ENCODE results near the gene DISP1.
"Not testable (repeated sequence)": the region's sequence is repeated elsewhere in the genome, so short reads cannot be mapped to it uniquely, and the experiment has no call there.

Gene DISP1

DNA sequence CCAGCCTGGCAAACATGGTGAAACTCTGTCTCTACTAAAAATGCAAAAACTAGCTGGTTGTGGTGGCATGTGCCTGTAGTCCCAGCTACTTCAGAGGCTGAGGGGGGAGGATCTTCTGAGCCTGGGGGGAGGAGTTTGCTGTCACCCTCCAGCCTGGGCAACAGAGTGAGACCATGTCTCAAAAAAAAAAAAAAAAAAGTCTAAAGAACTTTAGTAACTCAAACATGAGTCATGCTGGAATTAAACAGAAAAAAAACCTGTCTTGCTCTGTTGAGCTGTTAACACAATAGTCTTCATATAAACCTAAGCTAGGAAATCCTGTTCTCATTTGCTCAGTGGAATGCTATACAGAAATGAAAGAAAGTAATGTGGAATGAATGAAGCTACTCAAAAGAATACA, 16.7 kb upstream of the DISP1 start:
- no peak for DNase-seq (ENCODE audit: low spot score)

- DNase-seq (ENCODE audit: low spot score) = no peak
Measured at GRCh38 chr1:222798975-222799374, 15.9 kb upstream of the DISP1 start.

GRCh38 chr1:222801067-222801466, 13.8 kb upstream of the DISP1 start:
- DNase-seq (ENCODE audit: low spot score) = no peak

- no peak for DNase-seq (ENCODE audit: low spot score)
Measured at GRCh38 chr1:222811671-222812070, 3.2 kb upstream of the DISP1 start.

DNA sequence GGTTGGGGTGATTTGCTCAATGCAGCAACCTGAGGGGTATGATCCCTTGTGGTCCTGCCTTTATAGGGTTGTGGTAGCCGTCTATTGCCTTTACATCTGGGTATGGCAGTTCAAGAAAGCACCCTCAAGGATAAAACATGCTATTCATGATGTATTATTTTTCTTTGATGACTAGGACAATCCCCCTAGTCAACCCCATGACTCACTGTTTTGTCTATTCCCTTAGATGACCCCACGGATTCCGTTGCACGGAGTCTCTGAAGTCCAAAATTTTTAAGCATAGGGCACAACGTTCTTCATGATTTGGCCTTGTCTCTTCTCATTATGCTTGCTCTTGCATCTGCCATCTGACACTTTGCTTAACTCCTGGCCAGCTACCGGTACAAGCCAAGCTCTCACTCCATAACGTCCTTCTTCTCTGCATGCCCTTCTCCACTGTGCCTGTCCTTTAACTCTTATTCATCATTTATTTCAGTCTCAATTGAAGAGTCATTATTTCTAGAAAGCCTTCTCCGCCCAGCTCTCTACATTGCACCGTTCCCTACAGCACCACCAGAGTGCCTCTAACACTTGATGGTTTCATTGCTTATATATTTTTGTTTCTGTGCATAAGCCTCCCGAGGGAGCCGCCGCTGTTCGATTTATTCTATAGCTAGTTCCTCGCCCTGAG, 838 bp upstream of the DISP1 start:
- DNase-seq (ENCODE audit: low spot score) = no peak

- no peak for DNase-seq (ENCODE audit: low spot score)
Measured at GRCh38 chr1:222815440-222815765, 564 bp downstream of the DISP1 start.

DNA sequence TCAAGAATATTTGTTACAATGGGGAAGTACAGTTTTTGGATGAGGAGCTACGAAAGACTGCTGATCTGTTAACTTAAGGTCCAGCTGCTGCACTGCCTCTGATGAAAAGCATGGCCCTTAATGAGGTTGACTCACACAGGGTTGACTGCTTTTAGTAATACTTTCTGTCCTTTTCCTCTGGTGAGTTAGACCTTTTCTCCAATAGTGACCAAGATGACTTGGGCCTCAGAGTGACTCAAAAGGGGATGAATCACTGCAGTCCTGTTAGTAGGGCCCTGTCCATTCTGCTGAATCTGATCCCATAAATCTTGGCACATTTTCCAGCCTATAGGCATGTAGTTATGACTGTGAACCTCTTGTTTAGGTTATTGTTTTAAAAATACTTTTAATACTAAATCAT, 2.7 kb downstream of the DISP1 start:
- DNase-seq (ENCODE audit: low spot score) = no peak

GRCh38 chr1:222818171-222818570, 3.3 kb downstream of the DISP1 start:
- DNase-seq (ENCODE audit: low spot score) = no peak

DNA sequence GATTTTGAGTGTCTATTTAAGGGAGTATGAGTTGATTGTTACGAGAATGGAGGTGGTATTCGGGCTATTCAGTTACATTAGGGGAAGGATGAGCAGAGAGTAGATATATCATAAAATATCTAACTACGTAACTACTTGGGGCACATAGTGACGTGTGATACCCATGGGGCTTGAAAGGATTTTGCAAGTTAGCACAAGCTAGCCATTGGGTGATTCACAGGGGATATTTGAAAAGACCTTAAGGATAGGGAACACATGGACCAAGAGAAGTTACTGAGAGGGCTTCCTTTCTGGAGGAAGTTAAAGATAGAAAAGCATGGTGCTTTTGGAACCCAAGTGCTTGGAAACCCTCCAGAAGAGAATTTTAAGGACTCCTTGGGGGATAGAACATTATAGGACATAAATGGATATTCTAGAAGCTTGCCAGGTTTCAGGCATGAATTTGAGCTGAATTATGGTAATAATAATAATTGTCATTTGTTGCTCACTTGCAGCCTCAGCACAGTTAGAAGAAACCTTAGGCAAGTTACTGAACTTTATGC, 5.4 kb downstream of the DISP1 start:
- no peak for DNase-seq (ENCODE audit: low spot score)

DNA sequence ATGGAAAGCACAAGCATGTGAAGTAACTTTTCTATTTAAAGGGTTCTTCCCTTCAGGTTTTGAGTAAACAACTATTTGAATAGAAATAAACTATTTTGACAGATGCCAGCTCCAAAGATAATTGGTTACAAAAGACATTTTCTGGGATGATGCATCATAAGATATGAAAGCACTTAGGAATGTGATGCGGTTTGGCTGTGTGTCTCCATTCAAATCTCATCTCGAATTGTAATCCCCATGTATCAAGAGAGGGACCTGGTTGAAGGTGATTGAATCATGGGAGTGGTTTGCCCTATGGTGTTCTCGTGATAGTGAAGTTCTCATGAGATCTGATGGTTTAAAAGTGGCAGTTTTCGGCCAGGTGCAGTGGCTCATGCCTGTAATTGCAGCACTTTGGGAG, 6.4 kb downstream of the DISP1 start:
- no peak for DNase-seq (ENCODE audit: low spot score)

- DNase-seq (ENCODE audit: low spot score) = no peak
Measured at GRCh38 chr1:222823695-222824094, 8.9 kb downstream of the DISP1 start.

DNA sequence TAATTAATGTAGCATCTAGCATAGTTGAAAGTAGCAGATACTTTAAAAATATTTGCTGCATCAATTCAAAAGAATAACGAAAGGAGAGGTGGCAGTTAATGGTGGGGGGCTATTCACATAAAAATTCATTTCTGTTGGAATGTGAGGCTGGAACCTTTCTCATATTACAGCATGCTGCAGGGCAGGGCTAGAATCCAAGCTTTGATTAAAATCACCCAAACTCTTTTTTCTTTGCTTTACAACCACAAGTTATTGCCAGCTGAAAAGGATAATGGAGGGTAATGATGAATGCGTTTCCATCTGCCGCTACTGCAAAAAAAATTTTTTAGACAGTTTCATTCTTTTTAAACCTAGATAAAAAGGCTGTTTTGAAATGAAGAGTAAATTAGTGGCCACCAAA, 9.8 kb downstream of the DISP1 start:
- DNase-seq (ENCODE audit: low spot score) = no peak

GRCh38 chr1:222828939-222829338, 14.1 kb downstream of the DISP1 start:
- no peak for DNase-seq (ENCODE audit: low spot score)

DNA sequence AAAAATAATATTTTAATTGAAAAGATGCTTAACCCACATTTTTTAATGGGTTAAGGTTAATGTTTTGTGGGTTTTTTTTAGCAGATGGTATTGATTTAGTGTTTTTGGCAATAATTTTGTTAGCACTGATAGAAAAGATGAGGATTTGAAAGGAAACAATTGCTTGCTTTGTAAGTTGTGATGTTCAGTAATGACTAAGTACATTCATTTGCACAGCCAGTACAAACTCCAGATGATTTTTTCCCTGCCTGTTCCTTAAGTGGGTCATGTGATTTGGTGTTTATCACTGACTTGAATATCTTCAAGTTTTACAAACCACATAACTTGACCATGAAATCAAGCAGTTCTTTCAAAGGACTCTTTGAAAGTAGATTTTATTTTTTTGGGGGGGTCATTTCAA, 15.0 kb downstream of the DISP1 start:
- DNase-seq (ENCODE audit: low spot score) = no peak

GRCh38 chr1:222833356-222833876, 18.6 kb downstream of the DISP1 start:
- DNase-seq (ENCODE audit: low spot score) = no peak

GRCh38 chr1:222843469-222844410, 28.9 kb downstream of the DISP1 start:
- no peak for DNase-seq (ENCODE audit: low spot score)

- no peak for DNase-seq (ENCODE audit: low spot score)
Measured at GRCh38 chr1:222844411-222844779, 29.6 kb downstream of the DISP1 start.

DNA sequence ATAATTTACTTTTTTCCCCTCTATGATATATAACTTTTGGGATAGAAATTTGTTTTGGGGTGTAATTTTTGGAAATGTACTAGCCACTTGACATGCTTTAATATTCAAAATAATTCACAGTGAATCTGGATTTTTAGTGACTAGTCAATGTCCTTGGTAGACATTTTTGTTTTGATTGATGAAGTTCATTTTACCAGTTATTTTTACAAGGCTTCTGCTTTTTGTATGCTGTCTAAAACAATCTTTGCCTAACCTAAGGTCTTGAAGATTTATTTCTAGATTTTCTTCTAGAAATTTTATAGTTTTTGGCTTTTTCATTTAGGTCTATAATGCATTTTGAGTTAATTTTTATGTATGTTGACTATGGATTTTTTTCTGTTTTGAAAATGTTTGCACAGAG, 30.9 kb downstream of the DISP1 start:
- no peak for DNase-seq (ENCODE audit: low spot score)

GRCh38 chr1:222850550-222850949, 35.7 kb downstream of the DISP1 start:
- DNase-seq (ENCODE audit: low spot score) = not testable (repeated sequence)

DNA sequence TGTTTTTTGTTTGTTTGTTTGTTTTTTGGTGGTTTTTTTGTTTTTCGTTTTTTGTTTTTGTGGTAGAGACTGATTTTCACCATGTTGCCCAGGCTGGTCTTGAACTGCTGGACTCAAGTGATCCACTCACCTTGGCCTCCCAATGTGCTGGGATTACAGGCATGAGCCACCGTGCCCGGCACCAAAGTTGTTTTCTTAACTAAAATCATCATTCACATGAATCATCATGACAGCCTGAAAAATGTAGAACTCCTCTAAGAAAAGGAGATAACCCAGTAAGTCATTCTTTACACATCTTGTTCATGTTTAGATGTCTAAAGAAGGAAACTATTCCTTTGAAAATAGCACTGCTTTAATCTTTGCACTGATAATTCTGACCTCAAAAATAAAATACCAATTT, 37.5 kb downstream of the DISP1 start:
- DNase-seq (ENCODE audit: low spot score) = no peak

DNA sequence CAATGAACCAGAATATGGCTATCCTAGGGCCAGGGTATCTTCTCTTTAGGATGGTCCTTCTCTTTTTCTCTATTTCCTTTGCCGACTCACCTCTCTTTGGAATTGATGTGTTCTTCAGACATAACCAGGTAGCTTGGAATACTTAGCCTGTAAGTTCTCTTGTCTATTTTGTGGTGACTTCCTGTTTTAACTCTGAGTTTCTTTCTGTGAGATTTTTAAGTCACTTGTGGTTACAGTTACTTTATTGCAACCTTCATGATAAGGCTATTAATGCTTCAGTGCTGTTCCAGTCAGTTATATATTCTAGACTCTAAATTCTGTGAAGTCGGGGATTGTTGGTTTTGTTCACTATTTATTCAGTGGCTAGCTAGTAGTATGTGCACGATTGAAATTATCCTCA, 46.2 kb downstream of the DISP1 start:
- DNase-seq (ENCODE audit: low spot score) = no peak

All from Ammon's horn (tissue), 1 donor.